PFSK-1 (cell line): Measurements from ENCODE around the gene PPP1R18.

Source experiments
- FOXP2 ChIP-seq: optimal IDR thresholded peaks from 2 replicates; pipeline ENCODE3; 2011; ENCODE audit warnings: borderline replicate concordance, control low read depth, inconsistent platforms; ENCODE audit not compliant: insufficient read depth; ENCODE audit errors: extremely low read length, extremely low read depth
- POLR2AphosphoS5 ChIP-seq: IDR thresholded peaks from 2 replicates; pipeline ENCODE4 v1.6.1; 2012; ENCODE audit warnings: low read depth, mild to moderate bottlenecking, control low read depth, low read length, moderate library complexity
- REST ChIP-seq, 2 experiments: IDR thresholded peaks; 2 replicates each; pipeline versions ENCODE4 v1.6.1 to v1.8.0; 2011 to 2012; ENCODE audit warnings: low read depth in 2 of 2, low read length in 2 of 2, control low read depth in 1 of 2, inconsistent platforms in 1 of 2, mild to moderate bottlenecking in 1 of 2, moderate library complexity in 1 of 2; ENCODE audit not compliant: insufficient read depth in 1 of 2
- SIN3A ChIP-seq: IDR thresholded peaks from 2 replicates; pipeline ENCODE4 v1.6.1; 2012; ENCODE audit warnings: mild to moderate bottlenecking, low read length, moderate library complexity, borderline replicate concordance; ENCODE audit not compliant: insufficient read depth
- TAF1 ChIP-seq: IDR thresholded peaks from 2 replicates; pipeline ENCODE4 v1.6.1; 2012; ENCODE audit warnings: low read length, control low read depth, borderline replicate concordance; ENCODE audit not compliant: insufficient read depth

Gene PPP1R18

GRCh38 chr6:30655743-30656094 lies 30.7 kb downstream of the PPP1R18 start:
- no peak for TF ChIP-seq REST (IDR thresholded peaks at IDR 0.05; ENCODE audit: insufficient read depth in 1 of 2, low read depth in 2 of 2, low read length in 2 of 2)
- TF ChIP-seq FOXP2 = no peak
- TF ChIP-seq TAF1 = no peak
- no peak for TF ChIP-seq POLR2AphosphoS5
- no peak for TF ChIP-seq SIN3A

GRCh38 chr6:30654798-30655742 lies 31.4 kb downstream of the PPP1R18 start:
- no peak for TF ChIP-seq REST (IDR thresholded peaks at IDR 0.05; ENCODE audit: insufficient read depth in 1 of 2, low read depth in 2 of 2, low read length in 2 of 2)
- no peak for TF ChIP-seq SIN3A
- no peak for TF ChIP-seq FOXP2
- TF ChIP-seq TAF1 = no peak
- no peak for TF ChIP-seq POLR2AphosphoS5

GRCh38 chr6:30651143-30651542 lies 35.3 kb downstream of the PPP1R18 start:
- TF ChIP-seq FOXP2 (no peak), REST (IDR thresholded peaks at IDR 0.05; ENCODE audit: insufficient read depth in 1 of 2, low read depth in 2 of 2, low read length in 2 of 2) (no peak), SIN3A (no peak), POLR2AphosphoS5 (no peak), TAF1 (no peak)

GRCh38 chr6:30647242-30648116 lies 39.0 kb downstream of the PPP1R18 start:
- TF ChIP-seq FOXP2 (peak; percentile 60), SIN3A (no peak), TAF1 (peak; percentile 66; the same call in 1 of the 2 replicates), POLR2AphosphoS5 (peak; percentile 82), REST (IDR thresholded peaks at IDR 0.05; ENCODE audit: insufficient read depth in 1 of 2, low read depth in 2 of 2, low read length in 2 of 2) (no peak)
